Skeletal muscle satellite cell (primary cell): Measurements from ENCODE around the gene MUC13.

Source experiments
- H3K27me3 ChIP-seq: 2 replicates; pipeline ENCODE4 v1.7.0; 2013; ENCODE audit warnings: low read length; ENCODE audit not compliant: control insufficient read depth, insufficient read depth
- H3K36me3 ChIP-seq: 2 replicates; pipeline ENCODE4 v1.7.0; 2013; ENCODE audit warnings: mild to moderate bottlenecking, control low read depth, low read length; ENCODE audit not compliant: insufficient read depth
- H3K4me1 ChIP-seq: 2 replicates; pipeline ENCODE4 v1.7.0; 2013; ENCODE audit warnings: low read length; ENCODE audit not compliant: control insufficient read depth, insufficient read depth
- H3K4me2 ChIP-seq: 2 replicates; pipeline ENCODE4 v1.7.0; 2013; ENCODE audit warnings: mild to moderate bottlenecking, low read length
- H3K4me3 ChIP-seq: 2 replicates; pipeline ENCODE4 v1.7.0; 2013; ENCODE audit warnings: low read length
- H3K9ac ChIP-seq: 2 replicates; pipeline ENCODE4 v1.7.0; 2013; ENCODE audit warnings: mild to moderate bottlenecking, low read depth, low read length, moderate library complexity
- H3K9me3 ChIP-seq: replicated peaks from 2 replicates; pipeline ENCODE4 v1.7.0; 2013; ENCODE audit warnings: mild to moderate bottlenecking, control low read depth, low read length

The MUC13 gene

GRCh38 chr3:124859025-124859424, 75.5 kb downstream of the MUC13 start:
- Histone ChIP-seq H3K36me3 (peaks cover 37% of the 10 kb centered on the region), H3K27me3 (no peaks in the 10 kb centered on the region)

GRCh38 chr3:124858275-124858674, 76.3 kb downstream of the MUC13 start:
- Histone ChIP-seq H3K4me2 (peak overlapping the region; percentile 21), H3K9me3 (no peaks in the 10 kb centered on the region), H3K4me3 (no peak overlapping the region), H3K4me1 (peaks cover 58% of the 10 kb centered on the region), H3K9ac (peak overlapping the region; percentile 25), H3K27me3 (no peaks in the 10 kb centered on the region), H3K36me3 (peaks cover 44% of the 10 kb centered on the region)

More at GRCh38 chr3:124859025-124859424, 75.5 kb downstream of the MUC13 start:
- Histone ChIP-seq H3K9ac (peak overlapping the region; percentile 34), H3K9me3 (no peaks in the 10 kb centered on the region), H3K4me1 (peaks cover 58% of the 10 kb centered on the region), H3K4me2 (peak overlapping the region; percentile 21), H3K4me3 (peak overlapping the region; percentile 21)

DNA sequence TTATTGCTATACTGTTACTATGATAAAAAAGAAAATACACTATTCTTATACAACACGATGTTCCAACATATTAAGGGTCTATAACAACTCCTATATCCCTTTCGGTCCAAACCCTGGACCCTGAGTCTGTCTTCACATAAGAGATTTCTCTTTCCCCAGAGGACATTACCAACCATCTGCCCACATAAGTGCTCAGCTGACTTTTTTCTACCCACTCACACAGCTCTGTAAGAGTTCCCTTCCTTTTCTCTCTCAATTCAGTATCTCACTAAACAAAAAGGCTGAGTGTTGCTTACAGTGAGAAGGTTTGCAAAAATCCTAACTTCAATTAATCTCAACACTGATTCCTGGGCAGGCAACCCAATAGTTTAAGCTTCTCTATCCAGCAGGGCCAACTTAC, 77.9 kb downstream of the MUC13 start:
- Histone ChIP-seq H3K4me1 (peaks cover 53% of the 10 kb centered on the region), H3K36me3 (peaks cover 39% of the 10 kb centered on the region), H3K27me3 (no peaks in the 10 kb centered on the region), H3K9me3 (no peaks in the 10 kb centered on the region), H3K9ac (no peak overlapping the region), H3K4me2 (no peak overlapping the region), H3K4me3 (no peak overlapping the region)
